SK-N-SH (cell line): ENCODE data around the gene CCL4. TPM values are rescaled to one million over a fixed set of nuclear protein-coding genes. Genes with fewer than 3 reads are reported as not detected.

Source experiments
- CTCF ChIA-PET: fragments of 300-600, 350-600 bp; formaldehyde crosslinking; extraction: SDS; loops from one replicate; lab custom pipeline; 2021; lab: Yijun Ruan, JAX
- POLR2A ChIA-PET: fragments of 350-600 bp; sonication (Branson Sonifier 250); formaldehyde crosslinking; extraction: SDS; loops from one replicate; lab custom pipeline; 2020; ENCODE audit warnings: antibody characterized with exemption, inconsistent platforms; lab: Yijun Ruan, JAX
- DNase-seq: peaks from one replicate; pipeline ENCODE4 v3.0.0; 2012
- H2AFZ ChIP-seq: fragments of 200-600 bp; sonication (generic); 2 replicates; pipeline ENCODE4 v1.8.1; 2016; ENCODE audit warnings: antibody characterized with exemption, mild to moderate bottlenecking, low read depth
- H3F3A ChIP-seq: fragments of 200-600 bp; sonication (generic); replicated peaks from 2 replicates; pipeline ENCODE3; 2016; ENCODE audit warnings: antibody characterized with exemption, mild to moderate bottlenecking; ENCODE audit not compliant: insufficient read depth
- H3K27ac ChIP-seq, 2 experiments: fragments of 200-500 bp in 1 of 2; fragments of 200-600 bp in 1 of 2; sonication (Bioruptor generic) in 1 of 2; sonication (generic), shearing (Covaris generic) in 1 of 2; 2 replicates each; pipeline versions ENCODE4 v1.5.1 to v1.6.1; 2014 to 2016; ENCODE audit warnings: low read depth in 2 of 2, inconsistent platforms in 1 of 2, low read length in 1 of 2, mild to moderate bottlenecking in 1 of 2, mixed read lengths in 1 of 2
- H3K27me3 ChIP-seq: fragments of 200-600 bp; sonication (generic), shearing (Covaris generic); 2 replicates; pipeline ENCODE4 v1.6.1; 2016; ENCODE audit warnings: mixed run types; ENCODE audit not compliant: insufficient read depth
- H3K36me3 ChIP-seq, 2 experiments: fragments of 200-500 bp in 1 of 2; fragments of 200-600 bp in 1 of 2; sonication (Bioruptor generic) in 1 of 2; sonication (generic) in 1 of 2; replicated peaks in 1 of 2; 2 replicates each; pipeline versions ENCODE3 to v1.5.1; 2014 to 2016; ENCODE audit warnings: low read length in 1 of 2, mild to moderate bottlenecking in 1 of 2; ENCODE audit not compliant: insufficient read depth in 2 of 2, control insufficient read depth in 1 of 2
- H3K4me1 ChIP-seq, 2 experiments: fragments of 200-500 bp in 1 of 2; fragments of 200-600 bp in 1 of 2; sonication (Bioruptor generic) in 1 of 2; sonication (generic), shearing (Covaris generic) in 1 of 2; 2 replicates each; pipeline versions ENCODE4 v1.5.1 to v1.6.1; 2014 to 2016; ENCODE audit warnings: low read depth in 1 of 2, low read length in 1 of 2, mixed run types in 1 of 2; ENCODE audit not compliant: insufficient read depth in 2 of 2, control insufficient read depth in 1 of 2
- H3K4me2 ChIP-seq: fragments of 200-600 bp; sonication (generic), shearing (Covaris generic); 2 replicates; pipeline ENCODE4 v1.6.1; 2017; ENCODE audit warnings: mixed run types
- H3K4me3 ChIP-seq, 2 experiments: fragments of 200-500 bp in 1 of 2; fragments of 200-600 bp in 1 of 2; sonication (Bioruptor generic) in 1 of 2; sonication (generic), shearing (Covaris generic) in 1 of 2; 2 replicates each; pipeline versions ENCODE4 v1.5.1 to v1.8.1; 2014 to 2016; ENCODE audit warnings: low read depth in 2 of 2, inconsistent platforms in 1 of 2, low read length in 1 of 2, mild to moderate bottlenecking in 1 of 2, mixed read lengths in 1 of 2, moderate library complexity in 1 of 2
- H3K79me2 ChIP-seq: fragments of 200-600 bp; sonication (generic); 2 replicates; pipeline ENCODE4 v1.8.1; 2017; ENCODE audit warnings: mild to moderate bottlenecking; ENCODE audit not compliant: insufficient read depth
- H3K9ac ChIP-seq: fragments of 200-600 bp; sonication (generic); 2 replicates; pipeline ENCODE4 v1.6.1; 2017; ENCODE audit warnings: mixed run types
- H3K9me2 ChIP-seq: fragments of 200-600 bp; sonication (generic); 2 replicates; pipeline ENCODE4 v1.6.1; 2017; ENCODE audit warnings: mixed run types
- H3K9me3 ChIP-seq: fragments of 200-600 bp; sonication (generic); 2 replicates; pipeline ENCODE4 v1.6.1; 2017; ENCODE audit warnings: mixed run types, mild to moderate bottlenecking, moderate library complexity
- H4K20me1 ChIP-seq: fragments of 200-600 bp; sonication (generic); 2 replicates; pipeline ENCODE4 v1.6.1; 2017; ENCODE audit warnings: mild to moderate bottlenecking, mixed run types; ENCODE audit not compliant: insufficient read depth
- ELF1 ChIP-seq: IDR thresholded peaks from 2 replicates; pipeline ENCODE4 v1.4.0; 2012
- FOSL2 ChIP-seq: IDR thresholded peaks from 2 replicates; pipeline ENCODE4 v1.4.0; 2012; ENCODE audit warnings: low read depth, mild to moderate bottlenecking, moderate library complexity, borderline replicate concordance
- FOXJ3 ChIP-seq: sonication (generic); formaldehyde crosslinking; IDR thresholded peaks from 2 replicates; pipeline ENCODE4 v1.5.1; 2020; ENCODE audit warnings: mild to moderate bottlenecking, missing genetic modification reagents
- FOXM1 ChIP-seq: IDR thresholded peaks from 2 replicates; pipeline ENCODE4 v1.4.0; 2012; ENCODE audit warnings: low read depth, mild to moderate bottlenecking
- GABPA ChIP-seq: IDR thresholded peaks from 2 replicates; pipeline ENCODE4 v1.4.0; 2012; ENCODE audit warnings: low read depth, mild to moderate bottlenecking
- MXI1 ChIP-seq: IDR thresholded peaks from 2 replicates; pipeline ENCODE4 v1.6.1; 2012; ENCODE audit warnings: mild to moderate bottlenecking, low read depth, low read length, improper control_type of control experiment
- POLR2AphosphoS5 ChIP-seq: IDR thresholded peaks from 2 replicates; pipeline ENCODE4 v1.6.1; 2012; ENCODE audit warnings: low read depth, low read length
- RAD21 ChIP-seq: IDR thresholded peaks from 2 replicates; pipeline ENCODE4 v1.6.1; 2012; ENCODE audit warnings: mild to moderate bottlenecking, low read length
- RFX5 ChIP-seq: IDR thresholded peaks from 2 replicates; pipeline ENCODE4 v1.6.1; 2012; ENCODE audit warnings: mild to moderate bottlenecking, improper control_type of control experiment, low read length
- RXRA ChIP-seq: IDR thresholded peaks from 2 replicates; pipeline ENCODE4 v1.4.0; 2012; ENCODE audit warnings: low read depth, mild to moderate bottlenecking, borderline replicate concordance
- SIN3A ChIP-seq: IDR thresholded peaks from 2 replicates; pipeline ENCODE4 v1.6.1; 2012; ENCODE audit warnings: low read depth, mild to moderate bottlenecking, low read length, moderate library complexity, borderline replicate concordance
- SMC3 ChIP-seq: IDR thresholded peaks from 2 replicates; pipeline ENCODE4 v1.6.1; 2012; ENCODE audit warnings: low read depth, low read length, improper control_type of control experiment
- TCF12 ChIP-seq: IDR thresholded peaks from 2 replicates; pipeline ENCODE4 v1.4.0; 2012
- WGBS: methylation state at CpG from one replicate; pipeline ENCODE4 v1.1.6; 2017; ENCODE audit warnings: low lambda C conversion rate; 5-methylcytosine and 5-hydroxymethylcytosine counted together
- polyA plus RNA-seq, 3 experiments: library from polyadenylated mRNA; depleted of rRNA; stranded (reverse); fragments of >200 nt; gene quantifications; 2 replicates each; pipeline ENCODE4 v1.2.3, GENCODE V29; 2012
- TF ChIP-seq, protein P1 (sequence below): IDR thresholded peaks from 2 replicates; pipeline ENCODE4 v1.4.0; 2012; ENCODE audit warnings: low read depth
- TF ChIP-seq, protein P2 (sequence below): IDR thresholded peaks from 2 replicates; pipeline ENCODE4 v1.4.0; 2012; ENCODE audit warnings: low read depth, borderline replicate concordance
- TF ChIP-seq, protein P3 (sequence below): fragments of 150-350 bp; IDR thresholded peaks from 2 replicates; pipeline ENCODE4 v1.6.1; 2017; ENCODE audit warnings: antibody characterized with exemption, low read length, low read depth, borderline replicate concordance
- TF ChIP-seq, protein P4 (sequence below): IDR thresholded peaks from 2 replicates; pipeline ENCODE4; 2012
- TF ChIP-seq, protein P5 (sequence below): fragments of 150-350 bp; IDR thresholded peaks from 2 replicates; pipeline ENCODE4 v1.6.1; 2016; ENCODE audit warnings: mild to moderate bottlenecking, low read depth, low read length
- TF ChIP-seq, protein P6 (sequence below): fragments of 200-600 bp; sonication (generic); IDR thresholded peaks from 2 replicates; pipeline ENCODE4 v1.6.1; 2017; ENCODE audit warnings: antibody characterized with exemption, mild to moderate bottlenecking, moderate library complexity

Gene CCL4
- polyA plus RNA-seq, 1 of the 3 experiments (the other 2 are of a cell fraction): not detected

DNA sequence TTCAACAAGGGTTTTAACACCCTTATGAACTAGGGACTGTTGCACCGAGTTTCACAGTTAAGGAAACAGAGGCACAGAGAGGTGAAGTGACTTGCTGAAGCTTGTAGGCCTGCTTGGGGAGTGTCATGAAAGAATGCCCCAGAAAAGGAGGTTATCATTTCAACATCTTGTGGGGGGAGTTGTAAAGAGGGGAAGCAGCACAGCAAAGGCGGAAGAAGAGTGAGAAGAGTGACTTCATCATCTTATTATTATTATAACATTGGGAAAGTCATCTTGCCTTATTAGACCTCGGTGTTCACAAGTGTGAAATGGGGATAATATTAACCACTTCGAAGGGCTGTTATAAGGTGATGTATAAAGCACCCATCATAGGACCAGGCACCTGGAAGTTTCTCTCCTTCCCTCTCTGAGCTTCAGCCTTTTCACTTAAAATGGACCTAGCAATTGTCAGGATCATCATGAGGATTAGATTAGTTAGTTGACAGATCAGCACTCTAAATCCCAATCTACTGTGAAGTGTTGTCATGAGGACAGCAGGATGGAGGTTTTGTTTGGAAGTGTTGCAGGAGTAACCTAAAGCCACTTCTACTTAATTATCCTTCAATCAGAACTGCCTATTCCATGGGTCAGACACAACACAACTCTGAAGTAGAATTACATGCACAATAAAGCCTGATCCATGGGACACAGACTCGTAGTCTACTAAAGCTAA, 2.3 kb downstream of the CCL4 start:
- no peaks in the 10 kb centered on the region for H3K9me3 ChIP-seq
- H3K36me3 ChIP-seq: no peaks in the 10 kb centered on the region
- H3K79me2 ChIP-seq: no peaks in the 10 kb centered on the region
- no peak overlapping the region for H2AFZ ChIP-seq
- TF ChIP-seq SIN3A (no peak), FOXM1 (no peak), FOSL2 (no peak), TCF12 (no peak), RFX5 (no peak), RXRA (no peak), RAD21 (no peak), FOXJ3 (CRISPR knock-in tag) (no peak), MXI1 (no peak), ELF1 (no peak), GABPA (no peak), POLR2AphosphoS5 (no peak), SMC3 (no peak)
- TF ChIP-seq, protein P1, sequence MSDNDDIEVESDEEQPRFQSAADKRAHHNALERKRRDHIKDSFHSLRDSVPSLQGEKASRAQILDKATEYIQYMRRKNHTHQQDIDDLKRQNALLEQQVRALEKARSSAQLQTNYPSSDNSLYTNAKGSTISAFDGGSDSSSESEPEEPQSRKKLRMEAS: no peak
- TF ChIP-seq, protein P2, sequence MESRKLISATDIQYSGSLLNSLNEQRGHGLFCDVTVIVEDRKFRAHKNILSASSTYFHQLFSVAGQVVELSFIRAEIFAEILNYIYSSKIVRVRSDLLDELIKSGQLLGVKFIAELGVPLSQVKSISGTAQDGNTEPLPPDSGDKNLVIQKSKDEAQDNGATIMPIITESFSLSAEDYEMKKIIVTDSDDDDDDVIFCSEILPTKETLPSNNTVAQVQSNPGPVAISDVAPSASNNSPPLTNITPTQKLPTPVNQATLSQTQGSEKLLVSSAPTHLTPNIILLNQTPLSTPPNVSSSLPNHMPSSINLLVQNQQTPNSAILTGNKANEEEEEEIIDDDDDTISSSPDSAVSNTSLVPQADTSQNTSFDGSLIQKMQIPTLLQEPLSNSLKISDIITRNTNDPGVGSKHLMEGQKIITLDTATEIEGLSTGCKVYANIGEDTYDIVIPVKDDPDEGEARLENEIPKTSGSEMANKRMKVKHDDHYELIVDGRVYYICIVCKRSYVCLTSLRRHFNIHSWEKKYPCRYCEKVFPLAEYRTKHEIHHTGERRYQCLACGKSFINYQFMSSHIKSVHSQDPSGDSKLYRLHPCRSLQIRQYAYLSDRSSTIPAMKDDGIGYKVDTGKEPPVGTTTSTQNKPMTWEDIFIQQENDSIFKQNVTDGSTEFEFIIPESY: no peak
- TF ChIP-seq, protein P3, sequence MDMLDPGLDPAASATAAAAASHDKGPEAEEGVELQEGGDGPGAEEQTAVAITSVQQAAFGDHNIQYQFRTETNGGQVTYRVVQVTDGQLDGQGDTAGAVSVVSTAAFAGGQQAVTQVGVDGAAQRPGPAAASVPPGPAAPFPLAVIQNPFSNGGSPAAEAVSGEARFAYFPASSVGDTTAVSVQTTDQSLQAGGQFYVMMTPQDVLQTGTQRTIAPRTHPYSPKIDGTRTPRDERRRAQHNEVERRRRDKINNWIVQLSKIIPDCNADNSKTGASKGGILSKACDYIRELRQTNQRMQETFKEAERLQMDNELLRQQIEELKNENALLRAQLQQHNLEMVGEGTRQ: no peak
- TF ChIP-seq, protein P4, sequence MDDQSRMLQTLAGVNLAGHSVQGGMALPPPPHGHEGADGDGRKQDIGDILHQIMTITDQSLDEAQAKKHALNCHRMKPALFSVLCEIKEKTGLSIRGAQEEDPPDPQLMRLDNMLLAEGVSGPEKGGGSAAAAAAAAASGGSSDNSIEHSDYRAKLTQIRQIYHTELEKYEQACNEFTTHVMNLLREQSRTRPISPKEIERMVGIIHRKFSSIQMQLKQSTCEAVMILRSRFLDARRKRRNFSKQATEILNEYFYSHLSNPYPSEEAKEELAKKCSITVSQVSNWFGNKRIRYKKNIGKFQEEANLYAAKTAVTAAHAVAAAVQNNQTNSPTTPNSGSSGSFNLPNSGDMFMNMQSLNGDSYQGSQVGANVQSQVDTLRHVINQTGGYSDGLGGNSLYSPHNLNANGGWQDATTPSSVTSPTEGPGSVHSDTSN: no peak
- TF ChIP-seq, protein P5, sequence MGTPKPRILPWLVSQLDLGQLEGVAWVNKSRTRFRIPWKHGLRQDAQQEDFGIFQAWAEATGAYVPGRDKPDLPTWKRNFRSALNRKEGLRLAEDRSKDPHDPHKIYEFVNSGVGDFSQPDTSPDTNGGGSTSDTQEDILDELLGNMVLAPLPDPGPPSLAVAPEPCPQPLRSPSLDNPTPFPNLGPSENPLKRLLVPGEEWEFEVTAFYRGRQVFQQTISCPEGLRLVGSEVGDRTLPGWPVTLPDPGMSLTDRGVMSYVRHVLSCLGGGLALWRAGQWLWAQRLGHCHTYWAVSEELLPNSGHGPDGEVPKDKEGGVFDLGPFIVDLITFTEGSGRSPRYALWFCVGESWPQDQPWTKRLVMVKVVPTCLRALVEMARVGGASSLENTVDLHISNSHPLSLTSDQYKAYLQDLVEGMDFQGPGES: no peak
- TF ChIP-seq, protein P6, sequence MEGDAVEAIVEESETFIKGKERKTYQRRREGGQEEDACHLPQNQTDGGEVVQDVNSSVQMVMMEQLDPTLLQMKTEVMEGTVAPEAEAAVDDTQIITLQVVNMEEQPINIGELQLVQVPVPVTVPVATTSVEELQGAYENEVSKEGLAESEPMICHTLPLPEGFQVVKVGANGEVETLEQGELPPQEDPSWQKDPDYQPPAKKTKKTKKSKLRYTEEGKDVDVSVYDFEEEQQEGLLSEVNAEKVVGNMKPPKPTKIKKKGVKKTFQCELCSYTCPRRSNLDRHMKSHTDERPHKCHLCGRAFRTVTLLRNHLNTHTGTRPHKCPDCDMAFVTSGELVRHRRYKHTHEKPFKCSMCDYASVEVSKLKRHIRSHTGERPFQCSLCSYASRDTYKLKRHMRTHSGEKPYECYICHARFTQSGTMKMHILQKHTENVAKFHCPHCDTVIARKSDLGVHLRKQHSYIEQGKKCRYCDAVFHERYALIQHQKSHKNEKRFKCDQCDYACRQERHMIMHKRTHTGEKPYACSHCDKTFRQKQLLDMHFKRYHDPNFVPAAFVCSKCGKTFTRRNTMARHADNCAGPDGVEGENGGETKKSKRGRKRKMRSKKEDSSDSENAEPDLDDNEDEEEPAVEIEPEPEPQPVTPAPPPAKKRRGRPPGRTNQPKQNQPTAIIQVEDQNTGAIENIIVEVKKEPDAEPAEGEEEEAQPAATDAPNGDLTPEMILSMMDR: no peak
- no peak overlapping the region for H3K4me2 ChIP-seq
- WGBS: 3% methylated on average over 5 of the region's 5 CpGs
- peaks cover 29% of the 10 kb centered on the region; the same call in 1 of the 2 replicates for H3K27me3 ChIP-seq
- CTCF ChIA-PET: interaction anchor here (1.6 kb wide), 1 partner anchor 137 kb away, joined by 4 read pairs; no protein-coding TSS in a partner anchor
- H3F3A ChIP-seq: no peaks in the 10 kb centered on the region
- no peaks in the 10 kb centered on the region for H3K4me1 ChIP-seq
- no peak overlapping the region for H3K27ac ChIP-seq
- no peak overlapping the region for H3K4me3 ChIP-seq
- DNase-seq: no peak
- no peaks in the 10 kb centered on the region for H4K20me1 ChIP-seq
- POLR2A ChIA-PET: no interaction called here
- no peaks in the 10 kb centered on the region for H3K9me2 ChIP-seq
- no peak overlapping the region for H3K9ac ChIP-seq
